Measurements from ENCODE around the gene SUMO2.
"Not testable (repeated sequence)": the region's sequence is repeated elsewhere in the genome, so short reads cannot be mapped to it uniquely, and the experiment has no call there.

SUMO2 gene

GRCh38 chr17:75181110-75181509 is 1.6 kb downstream of the SUMO2 start:
- no peak for DNase-seq

DNA sequence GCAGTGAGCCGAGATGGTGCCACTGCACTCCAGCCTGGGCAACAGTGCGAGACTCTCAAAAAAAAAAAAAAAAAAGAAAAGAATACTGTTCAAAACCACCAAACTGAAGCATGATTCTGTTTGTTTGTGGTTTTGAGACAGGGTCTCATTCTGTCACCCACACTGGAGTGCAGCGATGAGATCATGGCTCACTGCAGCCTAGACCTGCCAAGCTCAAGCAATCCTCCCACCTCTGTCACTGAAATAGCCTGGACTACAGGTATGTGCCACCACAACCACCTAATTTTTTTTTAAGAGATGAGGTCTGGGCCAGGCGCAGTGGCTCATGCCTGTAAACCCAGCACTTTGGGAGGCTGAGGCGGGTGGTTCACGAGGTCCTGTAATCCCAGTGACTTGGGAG is 4.3 kb downstream of the SUMO2 start:
- DNase-seq, result no peak

DNA sequence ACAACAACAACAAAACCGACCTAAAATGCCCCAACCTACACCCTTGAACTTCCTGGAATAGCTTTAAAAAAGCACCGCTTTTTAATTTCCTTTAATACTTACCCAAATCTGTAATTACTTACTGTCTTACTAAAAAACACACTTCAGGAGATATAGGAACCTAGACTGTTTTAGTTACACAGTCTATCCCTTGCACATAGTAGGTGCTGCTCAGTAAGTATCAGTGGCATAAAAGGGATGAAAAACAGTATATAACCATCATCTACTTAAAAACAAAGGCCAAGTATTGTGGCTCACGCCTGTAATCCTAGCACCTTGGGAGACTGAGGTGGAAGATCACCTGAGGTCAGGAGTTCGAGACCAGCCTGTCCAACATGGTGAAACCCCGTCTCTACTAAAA is 6.1 kb downstream of the SUMO2 start:
- DNase-seq, result no peak

GRCh38 chr17:75174996-75175395 is 7.8 kb downstream of the SUMO2 start:
- no peak for DNase-seq

- DNase-seq, result no peak
Measured at GRCh38 chr17:75173526-75173925, 9.2 kb downstream of the SUMO2 start.

DNA sequence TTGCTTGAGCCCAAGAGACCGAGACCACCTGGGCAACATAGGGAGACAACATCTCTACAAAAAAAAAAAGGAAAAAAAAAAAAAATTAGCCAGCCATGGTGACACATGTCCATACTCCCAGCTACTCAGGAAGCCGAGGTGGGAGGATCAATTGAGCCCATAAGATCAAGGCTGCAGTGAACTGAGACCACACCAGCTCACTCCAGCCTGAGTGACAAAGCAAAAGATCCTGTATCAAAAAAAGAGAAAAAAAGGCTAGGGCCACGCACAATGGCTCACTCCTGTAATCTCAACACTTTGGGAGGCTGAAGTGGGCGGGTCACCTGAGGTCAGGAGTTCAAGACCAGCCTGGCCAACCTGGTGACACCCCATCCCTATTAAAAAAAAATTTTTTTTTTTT is 13.8 kb downstream of the SUMO2 start:
- DNase-seq, result no peak

GRCh38 chr17:75164606-75165005 is 18.2 kb downstream of the SUMO2 start:
- DNase-seq, result not testable (repeated sequence)

DNA sequence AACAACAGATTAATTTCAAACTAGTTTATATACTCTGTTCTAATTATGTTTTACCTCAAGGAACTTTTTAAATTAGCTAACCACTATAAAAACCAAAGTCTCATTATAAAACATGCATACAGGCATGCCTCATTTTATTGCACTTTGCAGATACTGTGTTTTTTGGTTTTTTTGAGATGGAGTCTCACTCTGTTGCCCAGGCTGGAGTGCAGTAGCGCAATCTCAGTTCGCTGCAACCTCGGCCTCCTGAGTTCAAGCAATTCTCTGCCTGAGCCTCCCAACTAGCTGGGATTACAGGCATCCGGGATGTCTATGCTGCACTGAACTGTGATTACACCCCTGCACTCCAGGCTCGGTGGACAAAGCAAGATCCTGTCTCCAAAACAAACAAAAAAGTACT is 19.7 kb downstream of the SUMO2 start:
- no peak for DNase-seq

DNA sequence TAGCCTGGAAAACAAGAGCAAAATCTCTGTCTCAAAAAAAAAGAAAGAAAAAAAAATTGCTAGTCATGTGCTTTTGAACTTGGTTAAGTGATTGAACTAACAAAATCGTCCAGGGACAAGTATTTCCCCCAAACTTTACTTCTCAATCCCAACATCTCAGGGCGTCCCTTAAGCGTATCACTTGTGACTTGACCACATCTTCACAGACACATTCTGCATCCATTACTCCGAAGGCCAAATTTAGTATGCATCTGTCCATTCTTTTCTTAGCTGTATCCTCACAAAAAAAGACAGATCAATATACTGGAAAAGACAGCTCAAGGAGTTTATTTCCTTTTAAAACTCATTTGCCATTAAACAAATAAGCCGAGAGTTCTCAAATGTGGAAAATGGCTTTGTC is 22.5 kb downstream of the SUMO2 start:
- DNase-seq, result no peak

DNA sequence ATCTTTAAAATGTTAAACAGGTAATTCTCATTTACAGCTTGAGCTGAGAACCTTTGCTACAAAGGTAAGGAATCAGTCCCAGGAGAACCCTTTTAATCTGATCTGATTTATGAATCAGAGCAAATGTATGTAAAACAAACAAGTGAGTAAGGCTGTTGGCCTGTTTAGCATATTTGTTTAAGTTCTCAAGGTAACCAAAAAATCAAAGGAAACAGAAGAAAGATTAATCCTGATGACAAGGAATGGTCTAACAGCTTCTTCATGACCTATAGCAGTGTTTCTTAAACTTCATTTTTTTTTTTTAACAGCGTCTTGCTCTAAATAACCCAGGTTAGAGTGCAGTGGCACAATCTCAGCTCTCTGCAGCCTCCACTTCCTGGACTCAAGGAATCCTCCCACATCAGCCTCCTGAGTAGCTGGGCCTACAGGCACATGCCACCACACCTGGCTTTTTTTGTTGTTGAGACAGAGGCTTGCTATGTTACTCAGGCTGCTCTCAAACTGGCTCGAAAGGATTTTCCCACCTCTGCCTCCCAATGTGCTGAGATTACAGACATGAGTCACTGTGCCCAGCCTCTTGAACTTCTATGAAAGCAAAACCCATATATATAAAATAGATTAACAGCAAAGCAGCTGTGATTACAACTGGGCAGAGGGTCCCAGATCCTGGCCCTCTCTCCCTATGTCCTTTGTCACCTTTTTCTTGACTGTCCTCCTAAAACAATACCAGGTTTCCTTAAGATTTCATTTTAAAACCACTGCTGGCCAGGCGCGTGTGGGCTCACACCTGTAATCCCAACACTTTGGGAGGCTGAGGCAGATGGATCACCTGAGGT is 23.3 kb downstream of the SUMO2 start:
- DNase-seq, result no peak

DNA sequence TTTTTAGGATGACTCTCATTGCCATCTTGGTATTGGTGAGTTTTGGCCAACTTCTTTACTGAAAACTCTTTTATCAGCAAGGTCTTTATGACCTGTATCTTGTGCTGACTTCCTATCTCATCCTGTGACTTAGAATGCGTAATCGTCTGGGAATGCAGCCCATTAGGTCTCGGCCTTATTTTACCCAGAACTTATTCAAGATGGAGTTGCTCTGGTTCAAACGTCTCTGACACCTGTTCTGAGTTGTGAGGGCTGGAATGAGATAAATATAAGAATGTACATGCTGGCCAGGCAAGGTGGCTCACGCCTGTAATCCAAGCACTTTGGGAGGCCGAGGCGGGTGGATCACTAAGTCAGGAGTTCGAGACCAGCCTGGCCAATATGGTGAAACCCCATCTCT is 24.3 kb downstream of the SUMO2 start:
- DNase-seq, result not testable (repeated sequence)

DNA sequence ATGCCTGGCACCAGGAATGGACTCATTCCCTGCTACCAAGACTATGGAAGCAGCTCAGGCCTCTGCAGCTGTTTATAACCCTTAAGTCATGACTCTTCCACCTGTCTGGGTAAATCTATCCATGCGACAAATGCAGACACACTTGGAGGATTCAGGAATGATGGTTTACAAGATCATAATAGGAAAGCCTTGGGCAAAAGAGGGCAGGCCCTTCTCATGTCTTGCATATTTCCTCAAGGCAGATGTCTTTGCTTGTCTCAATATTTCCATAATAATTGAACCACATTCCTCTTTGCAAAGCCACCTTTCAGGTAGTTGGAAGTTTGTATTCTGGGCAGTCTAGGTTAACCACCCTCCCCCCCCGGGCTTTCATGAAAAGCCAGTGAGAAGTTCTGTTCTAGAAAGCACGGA is 27.6 kb downstream of the SUMO2 start:
- DNase-seq, result peak; percentile 48

GRCh38 chr17:75154195-75155106 is 28.3 kb downstream of the SUMO2 start, which contains the start of gene JPT1:
JPT1 (minus strand) TSS chr17:75154512; CDS start chr17:75154397, 115 bp downstream.
- peak; percentile 100 for DNase-seq

GRCh38 chr17:75153780-75154194 is 29.0 kb downstream of the SUMO2 start:
- DNase-seq, result peak; percentile 61

DNA sequence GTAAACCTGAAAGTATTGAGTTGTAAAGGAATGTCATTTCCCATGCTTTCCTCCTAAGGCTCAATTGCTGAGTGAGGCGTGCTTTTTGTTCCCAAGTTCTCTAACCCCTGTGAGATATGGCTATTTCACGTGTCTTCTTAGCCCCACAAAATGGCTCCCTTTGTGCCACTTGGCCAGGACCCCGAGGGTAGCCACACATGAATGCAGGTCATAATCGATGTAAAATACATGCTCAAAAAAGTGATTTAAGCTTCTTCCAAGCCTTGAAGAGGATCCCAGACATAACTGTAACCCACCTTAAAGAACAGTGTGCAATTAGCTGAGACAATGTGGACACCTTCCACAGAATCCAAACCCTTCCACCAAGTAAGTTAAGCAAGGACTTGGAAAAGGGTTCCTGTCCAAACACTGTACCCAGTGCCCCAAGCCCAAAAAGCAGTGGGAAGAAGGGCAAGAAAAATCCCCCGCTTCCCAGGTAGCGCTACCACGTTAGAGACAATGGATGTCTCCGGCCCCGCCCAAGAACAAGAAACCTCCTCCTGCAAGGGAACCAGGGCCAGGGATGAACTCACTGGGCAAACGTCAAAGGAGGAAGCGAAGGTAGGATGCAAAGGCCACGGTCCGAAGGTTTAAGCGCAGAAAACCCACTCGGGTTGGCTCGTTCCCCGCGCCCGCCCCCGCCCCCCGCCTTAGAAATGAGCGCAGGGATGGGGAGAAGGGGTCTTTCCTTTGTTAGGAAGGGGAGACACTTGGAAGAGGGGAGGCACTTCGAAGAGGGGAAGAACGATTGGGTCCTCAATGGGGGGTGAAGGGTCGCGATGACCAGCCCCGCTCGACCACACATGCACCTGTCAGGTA is 29.6 kb downstream of the SUMO2 start:
- DNase-seq, result peak; percentile 61

GRCh38 chr17:75152523-75152921 is 30.2 kb downstream of the SUMO2 start:
- DNase-seq, result peak; percentile 57

- DNase-seq, result peak; percentile 36
Measured at GRCh38 chr17:75151930-75152329, 30.8 kb downstream of the SUMO2 start.

- DNase-seq, result no peak
Measured at GRCh38 chr17:75147878-75148546, 34.7 kb downstream of the SUMO2 start.

GRCh38 chr17:75146592-75146991 is 36.2 kb downstream of the SUMO2 start:
- no peak for DNase-seq

DNA sequence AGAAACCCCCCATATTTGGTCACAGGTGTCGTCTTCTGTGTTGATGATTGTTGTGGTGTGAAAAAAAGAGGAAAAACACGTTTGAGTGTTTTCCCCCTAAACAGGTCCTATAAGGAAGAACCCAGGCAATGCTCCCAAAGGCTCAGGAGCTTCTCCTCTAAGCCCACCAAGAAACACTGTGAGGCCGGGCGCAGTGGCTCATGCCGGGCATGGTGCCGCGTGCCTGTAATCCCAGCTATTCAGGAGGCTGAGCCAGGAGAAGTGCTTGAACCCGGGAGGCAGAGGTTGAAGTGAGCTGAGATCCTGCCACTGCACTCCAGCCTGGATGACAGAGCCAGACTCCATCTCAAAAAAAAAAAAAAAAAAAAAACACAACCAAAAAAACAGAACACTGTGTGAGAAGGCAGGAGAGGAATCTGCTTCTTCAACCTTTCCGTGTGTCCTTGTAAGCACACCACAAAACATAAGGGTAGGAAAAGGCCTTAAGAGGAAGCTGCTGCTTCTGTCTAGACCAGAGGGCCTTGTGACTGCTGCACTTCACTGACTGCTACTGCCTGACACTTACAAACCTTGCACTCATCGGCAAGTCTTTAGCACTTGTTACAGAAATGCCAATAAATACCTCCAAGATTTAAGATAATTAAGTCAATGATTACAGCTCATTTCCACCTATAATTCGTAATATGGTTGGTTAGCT is 37.8 kb downstream of the SUMO2 start:
- no peak for DNase-seq

DNA sequence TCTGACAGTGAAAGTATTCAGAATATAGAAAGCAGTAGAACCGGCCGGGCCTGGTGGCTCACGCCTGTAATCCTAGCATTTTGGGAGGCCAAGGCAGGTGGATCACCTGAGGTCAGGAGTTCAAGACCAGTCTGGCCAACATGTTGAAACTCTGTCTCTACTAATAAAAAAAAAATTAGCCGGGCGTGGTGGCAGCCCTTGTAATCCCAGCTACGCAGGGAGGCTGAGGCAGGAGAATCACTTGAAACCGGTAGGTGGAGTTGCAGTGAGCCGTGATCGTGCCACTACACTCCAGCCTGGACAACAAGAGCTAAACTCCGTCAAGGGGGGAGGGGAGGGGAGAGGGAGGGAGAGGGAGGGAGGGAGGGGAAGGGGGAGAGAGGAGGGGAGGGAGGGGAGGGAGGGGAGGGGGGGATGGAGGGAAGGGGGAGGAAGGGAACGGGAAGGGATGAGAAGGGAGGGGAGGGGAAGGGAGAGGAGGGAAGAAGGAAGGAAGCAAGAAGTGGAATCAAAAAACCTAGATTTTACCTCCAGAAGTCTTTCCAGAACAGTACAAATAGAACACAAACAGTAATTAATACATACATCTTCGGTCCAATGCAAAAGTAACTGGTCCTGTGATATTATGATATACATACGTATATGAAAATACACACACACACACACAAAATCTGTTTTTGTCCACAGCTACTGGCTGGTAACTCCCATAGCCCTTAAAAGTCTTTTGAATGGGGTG is 40.4 kb downstream of the SUMO2 start:
- DNase-seq, result peak; percentile 37

All from NCI-H82 (cell line).